Stimulated activated CD4-positive, alpha-beta T cell treated with anti-CD3 and anti-CD28 coated beads, Interleukin-4, amount 100 ng/mL, for 48 hours (primary cell): ENCODE data around the gene ZNG1F.
"Not testable (repeated sequence)": the region's sequence is repeated elsewhere in the genome, so short reads cannot be mapped to it uniquely, and the experiment has no call there.

Source experiments
- DNase-seq, 2 donors: peaks; one replicate each; pipeline ENCODE4 v3.0.0-alpha.2; 2020; ENCODE audit warnings: low read depth in 2 of 2

The ZNG1F gene

GRCh38 chr9:41189217-41189616 is at the start of gene ZNG1F:
Gene ZNG1F, minus strand, starts transcription at chr9:41189317. Its CDS starts 59 bp downstream, at chr9:41189258.
- DNase-seq = not testable (repeated sequence)

- DNase-seq = peak in 1 of 2 donors; percentile 24
Measured at GRCh38 chr9:41237110-41237749, 48.1 kb upstream of the ZNG1F start.

DNA sequence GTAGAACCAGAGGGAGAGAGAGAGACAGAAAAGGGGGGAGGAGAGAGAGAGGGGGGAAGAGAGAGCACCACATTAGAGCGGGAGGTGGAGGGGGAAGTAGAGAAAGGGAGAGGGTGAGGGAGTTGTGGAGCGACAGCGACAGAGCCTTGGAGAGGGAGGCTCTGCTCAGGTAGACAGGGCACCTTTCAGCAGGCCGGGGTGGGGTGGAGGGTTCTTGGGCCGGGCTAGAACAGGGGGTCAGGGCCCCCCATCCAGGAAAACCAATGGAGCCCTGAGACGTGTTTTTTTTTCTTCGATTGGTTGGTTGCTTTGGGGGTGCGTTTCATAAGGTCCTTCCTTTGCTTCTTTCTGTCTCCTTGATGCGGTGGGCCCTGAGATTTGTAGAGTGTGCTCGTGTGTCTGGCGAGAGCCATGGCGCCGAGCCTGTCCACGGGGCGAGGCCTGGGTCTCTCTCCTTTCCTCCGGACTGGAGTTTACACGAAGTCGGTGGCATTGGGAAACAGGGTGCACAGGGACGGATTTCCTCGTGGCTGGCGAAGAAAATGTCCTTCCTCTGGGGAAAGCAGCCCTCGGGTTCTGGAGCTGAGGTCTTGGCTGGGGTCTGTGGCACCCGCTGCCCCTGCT is 47.5 kb upstream of the ZNG1F start:
- DNase-seq = not testable (repeated sequence)

GRCh38 chr9:41234811-41235805 is 46.0 kb upstream of the ZNG1F start:
- not testable (repeated sequence) for DNase-seq

GRCh38 chr9:41234221-41234620 is 45.1 kb upstream of the ZNG1F start:
- not testable (repeated sequence) for DNase-seq

- DNase-seq = not testable (repeated sequence)
Measured at GRCh38 chr9:41232326-41232725, 43.2 kb upstream of the ZNG1F start.

DNA sequence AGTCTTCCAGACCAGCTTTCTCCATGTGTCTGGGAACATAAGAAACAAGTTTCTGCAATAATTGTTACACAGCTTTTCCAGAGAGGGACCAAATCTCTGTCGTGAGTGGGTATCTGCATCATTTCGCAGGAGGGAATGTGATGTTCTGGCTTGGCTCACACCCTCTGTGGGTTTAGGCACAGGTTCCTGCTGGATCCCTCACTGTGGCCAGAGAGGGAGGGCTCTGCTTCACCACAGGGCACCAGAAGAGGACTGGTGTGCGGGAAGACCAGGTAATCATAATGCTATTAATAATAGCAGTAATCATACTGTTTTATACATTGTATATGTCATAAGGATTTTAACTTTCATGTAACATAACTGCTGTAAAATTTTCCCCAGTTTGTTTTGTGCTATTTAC is 41.3 kb upstream of the ZNG1F start:
- DNase-seq = not testable (repeated sequence)

- DNase-seq = no peak
Measured at GRCh38 chr9:41229408-41230401, 40.6 kb upstream of the ZNG1F start.

- DNase-seq = not testable (repeated sequence)
Measured at GRCh38 chr9:41219831-41220230, 30.7 kb upstream of the ZNG1F start.

- DNase-seq = not testable (repeated sequence)
Measured at GRCh38 chr9:41188439-41188838, 678 bp downstream of the ZNG1F start.

DNA sequence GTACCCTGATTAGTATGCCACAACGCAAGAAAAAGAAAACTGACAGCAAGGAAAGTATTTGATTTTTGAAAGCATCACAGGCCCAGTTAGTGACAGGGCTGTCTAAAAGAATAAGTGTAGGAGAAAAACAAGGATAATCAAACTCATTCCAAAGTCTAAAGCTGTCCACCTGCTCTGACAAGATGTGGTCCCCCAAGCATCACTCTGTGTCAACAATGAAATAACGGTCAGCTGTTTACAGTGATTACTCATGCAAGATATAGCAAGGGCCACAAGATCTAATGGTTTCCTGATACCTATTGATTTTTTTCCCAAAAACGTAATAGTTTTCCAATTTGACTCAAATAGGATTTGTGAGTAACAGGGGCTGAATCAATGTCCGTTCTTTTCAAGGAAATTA is 14.1 kb downstream of the ZNG1F start:
- DNase-seq = not testable (repeated sequence)

DNA sequence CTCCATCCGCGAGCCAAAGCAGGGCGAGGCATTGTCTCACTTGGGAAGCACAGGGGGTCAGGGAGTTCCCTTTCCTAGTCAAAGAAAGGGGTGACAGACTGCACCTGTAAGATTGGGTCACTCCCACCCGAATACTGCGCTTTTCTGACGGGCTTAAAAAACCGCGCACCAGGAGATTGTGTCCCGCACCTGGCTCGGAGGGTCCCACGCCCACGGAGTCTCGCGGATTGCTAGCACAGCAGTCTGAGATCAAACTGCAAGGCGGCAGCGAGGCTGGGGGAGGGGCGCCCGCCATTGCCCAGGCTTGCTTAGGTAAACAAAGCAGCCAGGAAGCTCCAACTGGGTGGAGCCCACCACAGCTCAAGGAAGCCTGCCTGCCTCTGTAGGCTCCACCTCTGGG is 39.0 kb downstream of the ZNG1F start:
- not testable (repeated sequence) for DNase-seq

DNA sequence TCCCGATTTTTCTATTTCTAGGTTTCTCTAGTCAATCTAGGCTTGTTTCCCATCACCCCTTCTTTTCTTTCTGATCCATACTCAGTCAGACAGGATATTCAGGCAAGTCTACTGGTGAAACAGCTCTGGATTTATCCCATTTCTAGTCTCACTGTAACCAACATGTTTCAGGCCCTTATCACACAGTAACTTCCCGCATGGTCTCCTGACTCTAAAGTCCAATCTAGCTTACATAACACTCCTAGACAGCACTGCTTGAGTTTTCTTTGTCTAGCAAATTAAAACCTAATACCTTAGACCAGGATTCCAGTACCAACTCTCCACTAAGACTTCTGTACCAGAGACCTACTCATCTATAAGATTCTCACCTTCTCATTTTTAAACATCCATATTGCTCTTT is 47.2 kb downstream of the ZNG1F start:
- not testable (repeated sequence) for DNase-seq

- not testable (repeated sequence) for DNase-seq
Measured at GRCh38 chr9:41128581-41128980, 60.5 kb downstream of the ZNG1F start, which contains the start of gene FOXD4L6. Gene FOXD4L6, minus strand, starts transcription at chr9:41128681. Its CDS starts 298 bp downstream, at chr9:41128383.

DNA sequence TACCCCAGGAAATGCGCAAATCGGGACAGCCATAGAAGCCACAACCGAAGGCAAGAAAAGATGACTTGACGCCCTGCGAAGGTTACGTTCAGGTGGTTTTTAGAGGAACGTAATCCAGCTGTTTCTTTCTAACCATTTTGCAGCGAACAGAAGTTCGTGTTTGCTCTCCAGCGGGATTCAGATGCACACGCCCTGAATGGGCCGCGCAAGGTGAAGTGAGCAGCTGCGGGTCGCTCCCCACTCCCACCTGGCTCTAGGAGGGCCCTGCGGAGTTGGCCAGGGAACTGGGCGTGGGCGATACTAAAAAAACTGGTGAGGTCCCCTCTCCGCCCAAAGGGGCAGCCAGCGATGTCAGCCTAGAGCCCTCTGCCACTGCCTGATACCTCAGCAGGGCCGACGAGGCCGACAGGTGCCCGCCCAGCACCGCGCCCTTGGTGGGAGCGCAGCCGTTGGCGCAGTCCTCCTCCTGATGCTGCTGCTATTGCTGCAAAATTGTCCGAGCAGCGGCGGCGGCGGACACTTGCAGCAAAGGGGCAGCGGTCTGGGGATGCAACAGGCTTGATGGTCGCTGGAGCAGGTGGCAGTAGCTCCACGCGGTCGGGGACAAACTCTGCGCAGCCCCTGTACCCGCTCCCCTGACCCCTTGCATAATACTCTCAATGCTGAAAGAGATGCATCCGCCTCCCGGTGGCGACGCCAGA is 62.2 kb downstream of the ZNG1F start:
- DNase-seq = not testable (repeated sequence)

DNA sequence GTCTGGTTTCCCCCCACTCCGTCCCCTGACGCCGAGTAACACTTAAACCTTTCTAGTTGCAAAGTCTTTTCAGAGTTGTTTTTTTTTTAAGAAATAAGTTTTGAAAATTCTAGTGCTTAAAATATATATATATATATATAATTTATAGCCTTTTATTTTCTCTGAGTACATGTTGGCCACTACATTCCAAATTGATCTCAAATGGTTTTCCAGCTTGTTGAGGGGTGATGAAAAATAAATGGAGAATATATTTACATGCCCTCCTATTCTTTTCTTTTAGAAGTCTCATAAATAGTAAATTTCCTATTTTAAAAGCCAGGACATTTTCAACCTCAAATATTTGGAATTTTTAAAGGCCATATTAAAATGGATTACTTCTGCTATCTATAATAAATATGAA is 63.2 kb downstream of the ZNG1F start:
- DNase-seq = not testable (repeated sequence)

GRCh38 chr9:41125109-41125658 is 63.9 kb downstream of the ZNG1F start:
- DNase-seq = not testable (repeated sequence)

- not testable (repeated sequence) for DNase-seq
Measured at GRCh38 chr9:41124250-41125108, 64.6 kb downstream of the ZNG1F start.

GRCh38 chr9:41123812-41124211 is 65.3 kb downstream of the ZNG1F start:
- not testable (repeated sequence) for DNase-seq
